OCI-LY1 (cell line): Measurements from ENCODE around the gene FXYD3.

Experiments used
- EZH2 ChIP-seq: fragments of 200-600 bp; sonication (generic), shearing (Covaris generic); IDR thresholded peaks from 2 replicates; pipeline ENCODE4 v1.8.0; 2017; ENCODE audit warnings: borderline replicate concordance, mixed run types, mild to moderate bottlenecking, antibody characterized with exemption, low read length, moderate library complexity, mixed read lengths
- TF ChIP-seq, protein P1 (sequence below): fragments of 200-600 bp; sonication (generic), shearing (Covaris generic); IDR thresholded peaks from 2 replicates; pipeline ENCODE4 v1.5.1; 2017; ENCODE audit warnings: mild to moderate bottlenecking, antibody characterized with exemption, low read length, moderate library complexity, mixed read lengths

DNA sequence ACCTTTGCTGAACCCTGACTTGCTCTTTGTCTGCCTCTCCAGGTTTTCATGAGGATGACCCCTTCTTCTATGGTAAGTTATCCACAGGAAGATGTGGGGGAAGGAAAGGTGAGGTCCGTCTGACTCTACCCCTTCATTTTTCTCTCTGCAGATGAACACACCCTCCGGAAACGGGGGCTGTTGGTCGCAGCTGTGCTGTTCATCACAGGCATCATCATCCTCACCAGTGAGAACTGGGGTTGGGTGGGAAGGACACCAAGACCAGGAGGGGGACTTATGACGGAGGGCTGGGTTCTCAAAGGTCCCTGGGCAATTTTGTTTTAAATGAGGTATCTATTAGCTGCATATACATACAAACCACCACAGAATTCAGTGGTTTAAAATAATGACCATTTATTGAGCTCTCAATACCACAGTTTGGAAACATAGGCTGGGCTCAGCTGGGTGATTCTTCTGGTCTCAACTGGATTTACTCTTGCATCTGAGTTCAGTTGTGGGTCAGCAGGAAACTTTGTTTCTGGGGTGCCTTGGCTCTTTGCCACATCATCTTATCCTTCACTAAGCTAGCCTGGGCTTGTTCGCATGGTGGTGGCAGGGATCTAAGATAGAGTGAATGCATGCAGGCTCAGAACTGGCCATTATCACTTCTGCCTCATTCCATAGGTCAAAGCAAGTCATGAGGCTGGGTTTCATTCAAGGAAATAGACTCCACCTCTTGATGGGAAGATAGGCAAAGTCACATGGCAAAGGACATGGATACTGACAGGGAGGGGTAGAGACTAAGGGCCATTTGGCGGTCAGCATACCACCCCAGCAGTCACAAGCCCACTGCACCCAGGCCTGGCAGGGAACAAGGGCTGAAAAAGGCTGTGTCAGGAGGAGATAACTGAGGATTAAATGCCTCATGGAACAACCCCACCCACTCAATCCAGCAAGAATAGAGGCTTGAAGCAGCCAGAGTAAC lies 50.8 kb downstream of the FXYD3 start:
- TF ChIP-seq, protein P1, sequence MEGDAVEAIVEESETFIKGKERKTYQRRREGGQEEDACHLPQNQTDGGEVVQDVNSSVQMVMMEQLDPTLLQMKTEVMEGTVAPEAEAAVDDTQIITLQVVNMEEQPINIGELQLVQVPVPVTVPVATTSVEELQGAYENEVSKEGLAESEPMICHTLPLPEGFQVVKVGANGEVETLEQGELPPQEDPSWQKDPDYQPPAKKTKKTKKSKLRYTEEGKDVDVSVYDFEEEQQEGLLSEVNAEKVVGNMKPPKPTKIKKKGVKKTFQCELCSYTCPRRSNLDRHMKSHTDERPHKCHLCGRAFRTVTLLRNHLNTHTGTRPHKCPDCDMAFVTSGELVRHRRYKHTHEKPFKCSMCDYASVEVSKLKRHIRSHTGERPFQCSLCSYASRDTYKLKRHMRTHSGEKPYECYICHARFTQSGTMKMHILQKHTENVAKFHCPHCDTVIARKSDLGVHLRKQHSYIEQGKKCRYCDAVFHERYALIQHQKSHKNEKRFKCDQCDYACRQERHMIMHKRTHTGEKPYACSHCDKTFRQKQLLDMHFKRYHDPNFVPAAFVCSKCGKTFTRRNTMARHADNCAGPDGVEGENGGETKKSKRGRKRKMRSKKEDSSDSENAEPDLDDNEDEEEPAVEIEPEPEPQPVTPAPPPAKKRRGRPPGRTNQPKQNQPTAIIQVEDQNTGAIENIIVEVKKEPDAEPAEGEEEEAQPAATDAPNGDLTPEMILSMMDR, result no peak
- no peak for TF ChIP-seq EZH2
